NT2/D1 (cell line): ENCODE data around the gene STK17A.

ENCODE experiments used
- DNase-seq: peaks from one replicate; pipeline ENCODE4 v3.0.0-alpha.2; 2011; ENCODE audit warnings: low read depth, low spot score
- H3K27me3 ChIP-seq: 2 replicates; pipeline ENCODE4 v1.6.0; 2011; ENCODE audit warnings: mild to moderate bottlenecking; ENCODE audit not compliant: insufficient read length, insufficient read depth
- H3K36me3 ChIP-seq: 2 replicates; pipeline ENCODE4 v1.6.1; 2011; ENCODE audit warnings: mild to moderate bottlenecking, low read length, mixed read lengths; ENCODE audit not compliant: insufficient read depth, insufficient read length
- H3K4me1 ChIP-seq: 2 replicates; pipeline ENCODE4 v1.5.1; 2011; ENCODE audit not compliant: insufficient read depth, insufficient read length
- H3K4me3 ChIP-seq: 2 replicates; pipeline ENCODE4 v1.5.1; 2011; ENCODE audit warnings: low read depth; ENCODE audit not compliant: insufficient read length
- H3K9ac ChIP-seq: 2 replicates; pipeline ENCODE4 v1.6.0; 2011; ENCODE audit warnings: low read depth; ENCODE audit not compliant: insufficient read length
- H3K9me3 ChIP-seq: 2 replicates; pipeline ENCODE4 v1.5.1; 2011; ENCODE audit warnings: mild to moderate bottlenecking, low read length; ENCODE audit not compliant: insufficient read depth
- SUZ12 ChIP-seq: IDR thresholded peaks from 2 replicates; pipeline ENCODE4 v1.6.1; 2011; ENCODE audit not compliant: insufficient read length, insufficient read depth; ENCODE audit errors: extremely low read depth
- YY1 ChIP-seq: IDR thresholded peaks from 2 replicates; pipeline ENCODE4 v1.6.1; 2011; ENCODE audit not compliant: insufficient read length, insufficient read depth
- ZNF274 ChIP-seq: IDR thresholded peaks from 2 replicates; pipeline ENCODE4 v1.6.1; 2011; ENCODE audit warnings: mild to moderate bottlenecking, low read depth, low read length

STK17A gene

DNA sequence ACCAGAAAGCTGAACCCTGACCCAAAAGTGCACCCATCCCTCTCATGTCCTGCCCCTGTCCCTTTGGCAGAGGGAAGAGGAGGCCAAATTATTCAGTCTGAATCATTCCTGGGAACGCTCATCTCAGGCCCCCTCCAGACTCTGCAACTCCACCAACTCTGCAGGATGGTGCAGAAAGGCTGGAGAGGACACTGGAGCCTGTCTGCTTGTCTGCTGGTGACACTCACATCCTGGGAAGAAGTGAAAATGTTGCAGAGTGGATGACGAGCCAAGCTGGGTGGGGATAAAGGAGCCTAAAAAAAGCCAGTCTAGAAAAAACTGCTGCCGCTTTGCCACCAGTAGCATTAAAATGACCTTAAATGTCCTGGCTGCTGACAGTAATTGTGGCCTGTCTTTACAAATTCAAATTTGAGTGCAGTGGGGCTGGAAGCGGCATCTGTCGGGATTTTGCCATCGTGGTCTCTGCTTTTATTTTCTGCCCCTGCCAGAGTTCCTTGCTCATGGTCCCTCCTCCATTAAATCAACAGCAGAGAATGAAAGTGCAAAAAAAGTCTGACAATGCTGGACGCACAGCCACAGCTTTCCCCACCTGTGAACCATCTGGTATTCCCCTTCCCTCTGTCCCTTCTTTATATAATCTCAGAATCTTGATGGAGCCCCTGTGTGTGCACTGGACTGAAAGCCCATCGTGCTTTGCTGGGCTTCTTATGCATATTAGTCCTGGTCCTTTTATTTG is 63.9 kb downstream of the STK17A start:
- no peak overlapping the region for H3K4me3 ChIP-seq
- no peaks in the 10 kb centered on the region for H3K27me3 ChIP-seq
- H3K36me3 ChIP-seq: peaks cover 42% of the 10 kb centered on the region
- DNase-seq: no peak
- no peaks in the 10 kb centered on the region for H3K9me3 ChIP-seq
- H3K4me1 ChIP-seq: peaks cover 8% of the 10 kb centered on the region
- TF ChIP-seq YY1 (no peak), ZNF274 (no peak), SUZ12 (no peak)
- peak overlapping the region; percentile 47 for H3K9ac ChIP-seq

GRCh38 chr7:43647339-43647672 is 64.4 kb downstream of the STK17A start:
- peaks cover 38% of the 10 kb centered on the region for H3K36me3 ChIP-seq
- peak; percentile 89 for DNase-seq
- H3K4me3 ChIP-seq: no peak overlapping the region
- H3K9me3 ChIP-seq: no peaks in the 10 kb centered on the region
- no peak for TF ChIP-seq YY1
- no peak for TF ChIP-seq SUZ12
- TF ChIP-seq ZNF274: no peak
- H3K27me3 ChIP-seq: no peaks in the 10 kb centered on the region
- peaks cover 8% of the 10 kb centered on the region for H3K4me1 ChIP-seq
- H3K9ac ChIP-seq: peak overlapping the region; percentile 47

- Histone ChIP-seq H3K4me3 (no peak overlapping the region), H3K9ac (peak overlapping the region; percentile 39), H3K36me3 (peaks cover 34% of the 10 kb centered on the region), H3K4me1 (peaks cover 8% of the 10 kb centered on the region), H3K27me3 (no peaks in the 10 kb centered on the region), H3K9me3 (no peaks in the 10 kb centered on the region)
- TF ChIP-seq SUZ12: no peak
- TF ChIP-seq YY1: no peak
- TF ChIP-seq ZNF274: no peak
- DNase-seq: no peak
Observed at GRCh38 chr7:43647673-43648472, 65.0 kb downstream of the STK17A start.

DNA sequence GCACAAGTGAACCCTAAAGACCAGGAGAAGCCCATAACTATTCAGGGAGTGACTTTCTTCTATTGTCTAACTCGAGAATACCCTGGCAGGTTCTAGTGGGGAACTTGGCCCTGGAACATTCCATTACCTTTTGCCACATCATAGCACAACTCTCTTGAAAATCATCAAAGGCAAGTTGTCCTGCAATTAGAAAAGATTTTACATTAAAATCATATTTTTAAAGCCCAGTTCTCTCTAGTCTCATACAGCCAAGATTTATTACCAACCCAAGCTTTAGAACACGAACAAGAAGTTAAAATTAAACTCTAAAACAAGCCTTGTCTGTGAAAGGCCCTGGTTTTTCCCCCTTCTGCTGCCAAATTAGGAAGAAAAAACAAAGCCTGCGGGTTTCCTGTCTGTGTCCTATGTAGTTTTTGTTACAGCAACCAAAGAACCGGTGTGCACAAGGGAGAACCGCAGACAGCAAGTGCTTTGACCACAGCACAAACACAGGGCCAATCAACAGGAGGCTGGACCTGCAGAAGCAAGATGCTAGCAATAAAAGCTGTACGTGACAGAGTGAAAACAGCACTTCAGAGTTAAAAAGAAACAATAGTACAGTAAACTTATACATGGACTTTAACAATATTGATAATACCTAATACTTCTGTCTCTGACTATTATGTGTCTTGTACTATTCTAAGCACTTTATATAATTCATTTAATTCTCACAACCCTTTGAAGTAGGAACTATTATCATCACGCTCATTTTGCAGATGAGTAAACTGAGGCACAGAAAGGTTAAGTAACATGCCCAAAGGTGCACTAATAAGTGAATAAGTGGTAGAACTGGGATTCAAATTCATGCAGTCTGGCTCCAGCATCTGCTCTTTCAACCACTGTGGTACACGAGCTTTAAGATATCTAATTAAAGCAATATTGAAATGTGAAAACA is 65.8 kb downstream of the STK17A start:
- Histone ChIP-seq H3K9ac (no peak overlapping the region), H3K4me3 (no peak overlapping the region), H3K9me3 (no peaks in the 10 kb centered on the region), H3K36me3 (peaks cover 25% of the 10 kb centered on the region), H3K27me3 (no peaks in the 10 kb centered on the region), H3K4me1 (peaks cover 8% of the 10 kb centered on the region)
- DNase-seq: no peak
- TF ChIP-seq ZNF274: no peak
- TF ChIP-seq YY1: no peak
- no peak for TF ChIP-seq SUZ12

GRCh38 chr7:43649755-43650274 is 66.9 kb downstream of the STK17A start:
- no peaks in the 10 kb centered on the region for H3K27me3 ChIP-seq
- TF ChIP-seq YY1: no peak
- no peak for TF ChIP-seq ZNF274
- TF ChIP-seq SUZ12: no peak
- H3K4me1 ChIP-seq: peaks cover 8% of the 10 kb centered on the region
- peaks cover 19% of the 10 kb centered on the region for H3K36me3 ChIP-seq
- DNase-seq: no peak
- H3K9me3 ChIP-seq: no peaks in the 10 kb centered on the region
- H3K4me3 ChIP-seq: no peak overlapping the region
- no peak overlapping the region for H3K9ac ChIP-seq

GRCh38 chr7:43650457-43651052 is 67.6 kb downstream of the STK17A start:
- no peak for TF ChIP-seq SUZ12
- no peak for TF ChIP-seq YY1
- Histone ChIP-seq H3K4me3 (no peak overlapping the region), H3K9me3 (no peaks in the 10 kb centered on the region), H3K36me3 (peaks cover 13% of the 10 kb centered on the region), H3K4me1 (peaks cover 8% of the 10 kb centered on the region), H3K9ac (no peak overlapping the region), H3K27me3 (no peaks in the 10 kb centered on the region)
- no peak for DNase-seq
